Measurements from ENCODE around the gene GARRE1.

Gene GARRE1

GRCh38 chr19:34259367-34260095 lies 5.2 kb downstream of the GARRE1 start:
- no peak overlapping the region for H3K4me2 ChIP-seq (ENCODE audit: low read depth, low read length)
- H3K9ac ChIP-seq (ENCODE audit: low read length): no peak overlapping the region
- H3F3A ChIP-seq (ENCODE audit: insufficient read depth, low read length): no peaks in the 10 kb centered on the region
- TF ChIP-seq CTCF (IDR thresholded peaks at IDR 0.05; ENCODE audit: low read length) (no peak), EZH2 (optimal IDR thresholded peaks at IDR 0.05; ENCODE audit: low read depth, low read length) (no peak), EZH2phosphoT487 (IDR thresholded peaks at IDR 0.05; ENCODE audit: low read length) (no peak)
- H3K4me1 ChIP-seq (ENCODE audit: low read length): no peaks in the 10 kb centered on the region; the same call in 1 of the 2 replicates
- no peak overlapping the region for H3K4me3 ChIP-seq (ENCODE audit: low read length)
- H3K36me3 ChIP-seq (replicated peaks; ENCODE audit: insufficient read depth, low read length): no peaks in the 10 kb centered on the region
- H3K27ac ChIP-seq (ENCODE audit: low read length): no peak overlapping the region
- H4K20me1 ChIP-seq (ENCODE audit: insufficient read depth, low read length): no peaks in the 10 kb centered on the region
- DNase-seq: no peak
- H3K9me3 ChIP-seq (replicated peaks; ENCODE audit: insufficient read depth, low read length): no peaks in the 10 kb centered on the region
- H2AFZ ChIP-seq (ENCODE audit: low read length): no peak overlapping the region
- no peaks in the 10 kb centered on the region for H3K27me3 ChIP-seq (replicated peaks; ENCODE audit: insufficient read depth, low read length)
- no peaks in the 10 kb centered on the region for H3K9me2 ChIP-seq (replicated peaks; ENCODE audit: insufficient read depth, low read length)
- H3K79me2 ChIP-seq (ENCODE audit: low read length): peaks cover 29% of the 10 kb centered on the region

- no peaks in the 10 kb centered on the region for H3K9me2 ChIP-seq (replicated peaks; ENCODE audit: insufficient read depth, low read length)
- no peaks in the 10 kb centered on the region for H3F3A ChIP-seq (ENCODE audit: insufficient read depth, low read length)
- no peaks in the 10 kb centered on the region for H3K27me3 ChIP-seq (replicated peaks; ENCODE audit: insufficient read depth, low read length)
- peaks cover 21% of the 10 kb centered on the region for H3K79me2 ChIP-seq (ENCODE audit: low read length)
- no peak overlapping the region for H3K27ac ChIP-seq (ENCODE audit: low read length)
- no peaks in the 10 kb centered on the region for H3K36me3 ChIP-seq (replicated peaks; ENCODE audit: insufficient read depth, low read length)
- TF ChIP-seq EZH2phosphoT487 (IDR thresholded peaks at IDR 0.05; ENCODE audit: low read length): no peak
- H3K9ac ChIP-seq (ENCODE audit: low read length): no peak overlapping the region
- no peaks in the 10 kb centered on the region for H3K9me3 ChIP-seq (replicated peaks; ENCODE audit: insufficient read depth, low read length)
- DNase-seq: no peak
- H2AFZ ChIP-seq (ENCODE audit: low read length): no peak overlapping the region
- H3K4me2 ChIP-seq (ENCODE audit: low read depth, low read length): no peak overlapping the region
- H4K20me1 ChIP-seq (ENCODE audit: insufficient read depth, low read length): no peaks in the 10 kb centered on the region
- H3K4me3 ChIP-seq (ENCODE audit: low read length): no peak overlapping the region
- no peaks in the 10 kb centered on the region for H3K4me1 ChIP-seq (ENCODE audit: low read length)
These were observed 6.4 kb downstream of the GARRE1 start for GRCh38 chr19:34260771-34261173.

- Histone ChIP-seq H3K9me3 (replicated peaks; ENCODE audit: insufficient read depth, low read length) (no peaks in the 10 kb centered on the region), H3K79me2 (ENCODE audit: low read length) (peaks cover 14% of the 10 kb centered on the region; the same call in 1 of the 2 replicates), H3F3A (ENCODE audit: insufficient read depth, low read length) (no peaks in the 10 kb centered on the region), H3K27ac (ENCODE audit: low read length) (no peak overlapping the region), H2AFZ (ENCODE audit: low read length) (no peak overlapping the region), H3K4me1 (ENCODE audit: low read length) (no peaks in the 10 kb centered on the region), H3K27me3 (replicated peaks; ENCODE audit: insufficient read depth, low read length) (no peaks in the 10 kb centered on the region), H3K36me3 (replicated peaks; ENCODE audit: insufficient read depth, low read length) (no peaks in the 10 kb centered on the region), H3K4me3 (ENCODE audit: low read length) (no peak overlapping the region), H4K20me1 (ENCODE audit: insufficient read depth, low read length) (no peaks in the 10 kb centered on the region), H3K9me2 (replicated peaks; ENCODE audit: insufficient read depth, low read length) (no peaks in the 10 kb centered on the region), H3K4me2 (ENCODE audit: low read depth, low read length) (no peak overlapping the region), H3K9ac (ENCODE audit: low read length) (no peak overlapping the region)
- TF ChIP-seq EZH2 (optimal IDR thresholded peaks at IDR 0.05; ENCODE audit: low read depth, low read length): no peak
- TF ChIP-seq EZH2phosphoT487 (IDR thresholded peaks at IDR 0.05; ENCODE audit: low read length): no peak
- TF ChIP-seq CTCF (IDR thresholded peaks at IDR 0.05; ENCODE audit: low read length): no peak
- DNase-seq: no peak
These were observed 7.2 kb downstream of the GARRE1 start for GRCh38 chr19:34261334-34262109.

Measured in MM.1S (cell line).